ENCODE results near the gene STPG2. TPM values are rescaled to one million over a fixed set of nuclear protein-coding genes. Genes with fewer than 3 reads are reported as not detected.

STPG2 gene
- total RNA-seq, 1 experiment from 2014 or later = 0.20 TPM

- Histone ChIP-seq H3K4me1 (ENCODE audit: insufficient read depth, low read length) (no peaks in the 10 kb centered on the region; the same call in 1 of the 2 replicates), H4K8ac (replicated peaks; ENCODE audit: insufficient read length, low read depth, low read length) (no peak overlapping the region), H4K20me1 (ENCODE audit: control insufficient read depth, insufficient read depth, insufficient read length) (no peaks in the 10 kb centered on the region), H2BK5ac (ENCODE audit: insufficient read length, low read length) (no peak overlapping the region), H2AFZ (ENCODE audit: low read length) (no peak overlapping the region), H3K14ac (ENCODE audit: insufficient read depth, low read length) (no peak overlapping the region; the same call in 1 of the 2 replicates), H3K9ac (ENCODE audit: extremely low read depth, insufficient read length, low read length) (no peak overlapping the region), H3K4me2 (ENCODE audit: insufficient read depth, insufficient read length, low read length) (no peak overlapping the region), H3K23ac (ENCODE audit: insufficient read length, low read depth, low read length) (no peak overlapping the region), H4K91ac (ENCODE audit: insufficient read length, low read depth, low read length) (no peak overlapping the region), H3K56ac (ENCODE audit: insufficient read length, low read depth, low read length) (no peak overlapping the region), H2BK12ac (ENCODE audit: insufficient read length, low read depth, low read length) (no peak overlapping the region), H3K79me2 (ENCODE audit: insufficient read depth, low read length) (no peaks in the 10 kb centered on the region), H3K79me1 (ENCODE audit: insufficient read depth, low read depth, low read length, poor library complexity, severe bottlenecking) (no peaks in the 10 kb centered on the region), H2BK20ac (ENCODE audit: low read depth, low read length, poor library complexity, severe bottlenecking) (no peak overlapping the region), H3T11ph (ENCODE audit: low read length) (no peak overlapping the region), H4K5ac (ENCODE audit: insufficient read length, low read depth, low read length) (no peak overlapping the region), H3K23me2 (ENCODE audit: insufficient read length, low read depth, low read length, poor library complexity, severe bottlenecking) (no peaks in the 10 kb centered on the region), H2AK5ac (ENCODE audit: insufficient read length, low read length) (no peak overlapping the region), H2BK120ac (ENCODE audit: low read depth, low read length, poor library complexity, severe bottlenecking) (no peak overlapping the region), H2BK15ac (ENCODE audit: low read depth, low read length) (no peak overlapping the region), H3K18ac (ENCODE audit: insufficient read length, low read depth, low read length) (no peak overlapping the region), H3K4ac (ENCODE audit: low read depth, low read length) (no peak overlapping the region), H3K27me3 (ENCODE audit: insufficient read depth, low read length) (no peaks in the 10 kb centered on the region), H3K27ac (ENCODE audit: insufficient read length, low read depth, low read length) (no peak overlapping the region), H3K9me3 (ENCODE audit: control insufficient read depth, low read depth, low read length) (no peaks in the 10 kb centered on the region)
- no CpG with 5 or more reads among the region's 4 CpGs for WGBS (ENCODE audit: extremely low coverage, insufficient read length, low lambda C conversion rate)
- no peaks in the 10 kb centered on the region; a peak in 2 of 5 replicates for H3K9me3 Mint-ChIP-seq
- TF ChIP-seq, protein P1, sequence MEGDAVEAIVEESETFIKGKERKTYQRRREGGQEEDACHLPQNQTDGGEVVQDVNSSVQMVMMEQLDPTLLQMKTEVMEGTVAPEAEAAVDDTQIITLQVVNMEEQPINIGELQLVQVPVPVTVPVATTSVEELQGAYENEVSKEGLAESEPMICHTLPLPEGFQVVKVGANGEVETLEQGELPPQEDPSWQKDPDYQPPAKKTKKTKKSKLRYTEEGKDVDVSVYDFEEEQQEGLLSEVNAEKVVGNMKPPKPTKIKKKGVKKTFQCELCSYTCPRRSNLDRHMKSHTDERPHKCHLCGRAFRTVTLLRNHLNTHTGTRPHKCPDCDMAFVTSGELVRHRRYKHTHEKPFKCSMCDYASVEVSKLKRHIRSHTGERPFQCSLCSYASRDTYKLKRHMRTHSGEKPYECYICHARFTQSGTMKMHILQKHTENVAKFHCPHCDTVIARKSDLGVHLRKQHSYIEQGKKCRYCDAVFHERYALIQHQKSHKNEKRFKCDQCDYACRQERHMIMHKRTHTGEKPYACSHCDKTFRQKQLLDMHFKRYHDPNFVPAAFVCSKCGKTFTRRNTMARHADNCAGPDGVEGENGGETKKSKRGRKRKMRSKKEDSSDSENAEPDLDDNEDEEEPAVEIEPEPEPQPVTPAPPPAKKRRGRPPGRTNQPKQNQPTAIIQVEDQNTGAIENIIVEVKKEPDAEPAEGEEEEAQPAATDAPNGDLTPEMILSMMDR (conservative IDR thresholded peaks at IDR 0.05) = no peak
- no peak overlapping the region for H3K27ac Mint-ChIP-seq
- H3K27me3 Mint-ChIP-seq (ENCODE audit: low read depth) = no peaks in the 10 kb centered on the region
- peaks cover 7 to 8% of the 10 kb centered on the region in 2 experiments for H3K4me1 Mint-ChIP-seq
- no peak for DNase-seq
- no peak overlapping the region for H3K4me3 Mint-ChIP-seq
- no peaks in the 10 kb centered on the region for H3K36me3 Mint-ChIP-seq (ENCODE audit: insufficient read depth in 1 of 3, low read depth in 3 of 3)
These were observed 515.5 kb downstream of the STPG2 start for GRCh38 chr4:97627750-97628149.

Data from H9 (cell line).